Brain pericyte (primary cell): Measurements from ENCODE around the gene EHMT1.
"Not testable (repeated sequence)": the region's sequence is repeated elsewhere in the genome, so short reads cannot be mapped to it uniquely, and the experiment has no call there.

Source experiments
- DNase-seq: peaks from one replicate; pipeline ENCODE4 v3.0.0-alpha.2; 2012; ENCODE audit warnings: low read depth, low spot score

Gene EHMT1

GRCh38 chr9:137865581-137866145 is 246.9 kb downstream of the EHMT1 start:
- no peak for DNase-seq

GRCh38 chr9:137866226-137867141 is 247.7 kb downstream of the EHMT1 start:
- no peak for DNase-seq

- DNase-seq, result no peak
Measured at GRCh38 chr9:137870432-137870831, 251.6 kb downstream of the EHMT1 start.

GRCh38 chr9:137872296-137872695 is 253.5 kb downstream of the EHMT1 start:
- DNase-seq, result no peak

- no peak for DNase-seq
Measured at GRCh38 chr9:137873408-137873807, 254.6 kb downstream of the EHMT1 start.

GRCh38 chr9:137873858-137874362 is 255.1 kb downstream of the EHMT1 start:
- no peak for DNase-seq

- DNase-seq, result no peak
Measured at GRCh38 chr9:137875354-137875753, 256.5 kb downstream of the EHMT1 start.

GRCh38 chr9:137875846-137876245 is 257.0 kb downstream of the EHMT1 start:
- no peak for DNase-seq

- no peak for DNase-seq
Measured at GRCh38 chr9:137876269-137876668, 257.5 kb downstream of the EHMT1 start.

- DNase-seq, result no peak
Measured at GRCh38 chr9:137876781-137877386, 258.1 kb downstream of the EHMT1 start.

GRCh38 chr9:137877506-137878122 is 258.8 kb downstream of the EHMT1 start, which contains the start of gene CACNA1B:
Gene CACNA1B (plus strand): TSS chr9:137877782. CDS start chr9:137877934, 152 bp downstream.
- not testable (repeated sequence) for DNase-seq

- no peak for DNase-seq
Measured at GRCh38 chr9:137878146-137878941, 259.5 kb downstream of the EHMT1 start.

- no peak for DNase-seq
Measured at GRCh38 chr9:137879052-137879451, 260.2 kb downstream of the EHMT1 start.

- no peak for DNase-seq
Measured at GRCh38 chr9:137879566-137880150, 260.9 kb downstream of the EHMT1 start.

- DNase-seq, result no peak
Measured at GRCh38 chr9:137880160-137880975, 261.6 kb downstream of the EHMT1 start.

- no peak for DNase-seq
Measured at GRCh38 chr9:137880976-137881530, 262.2 kb downstream of the EHMT1 start.

GRCh38 chr9:137881591-137882505 is 263.0 kb downstream of the EHMT1 start:
- no peak for DNase-seq

GRCh38 chr9:137882506-137882821 is 263.7 kb downstream of the EHMT1 start:
- no peak for DNase-seq

GRCh38 chr9:137883977-137884376 is 265.2 kb downstream of the EHMT1 start:
- DNase-seq, result not testable (repeated sequence)
